GM04503 (cell line): ENCODE measurements around the gene TAGLN.
"Not testable (repeated sequence)": the region's sequence is repeated elsewhere in the genome, so short reads cannot be mapped to it uniquely, and the experiment has no call there.

Experiments used
- DNase-seq: peaks from one replicate; pipeline ENCODE4 v3.0.0-alpha.2; 2012; ENCODE audit warnings: low read depth

The TAGLN gene

GRCh38 chr11:117195761-117196160 is 3.4 kb upstream of the TAGLN start:
- DNase-seq: no peak

DNA sequence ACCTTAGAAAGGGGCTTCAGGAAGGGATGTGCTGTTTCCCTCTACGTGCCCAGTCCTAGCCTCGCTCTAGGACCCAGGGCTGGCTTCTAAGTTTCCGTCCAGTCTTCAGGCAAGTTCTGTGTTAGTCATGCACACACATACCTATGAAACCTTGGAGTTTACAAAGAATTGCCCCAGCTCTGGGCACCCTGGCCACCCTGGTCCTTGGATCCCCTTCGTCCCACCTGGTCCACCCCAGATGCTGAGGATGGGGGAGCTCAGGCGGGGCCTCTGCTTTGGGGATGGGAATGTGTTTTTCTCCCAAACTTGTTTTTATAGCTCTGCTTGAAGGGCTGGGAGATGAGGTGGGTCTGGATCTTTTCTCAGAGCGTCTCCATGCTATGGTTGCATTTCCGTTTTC is 2.2 kb upstream of the TAGLN start:
- no peak for DNase-seq

- no peak for DNase-seq
These were observed 1.4 kb upstream of the TAGLN start for GRCh38 chr11:117197516-117198456.

GRCh38 chr11:117198613-117199012 is 557 bp upstream of the TAGLN start:
- DNase-seq: no peak

DNA sequence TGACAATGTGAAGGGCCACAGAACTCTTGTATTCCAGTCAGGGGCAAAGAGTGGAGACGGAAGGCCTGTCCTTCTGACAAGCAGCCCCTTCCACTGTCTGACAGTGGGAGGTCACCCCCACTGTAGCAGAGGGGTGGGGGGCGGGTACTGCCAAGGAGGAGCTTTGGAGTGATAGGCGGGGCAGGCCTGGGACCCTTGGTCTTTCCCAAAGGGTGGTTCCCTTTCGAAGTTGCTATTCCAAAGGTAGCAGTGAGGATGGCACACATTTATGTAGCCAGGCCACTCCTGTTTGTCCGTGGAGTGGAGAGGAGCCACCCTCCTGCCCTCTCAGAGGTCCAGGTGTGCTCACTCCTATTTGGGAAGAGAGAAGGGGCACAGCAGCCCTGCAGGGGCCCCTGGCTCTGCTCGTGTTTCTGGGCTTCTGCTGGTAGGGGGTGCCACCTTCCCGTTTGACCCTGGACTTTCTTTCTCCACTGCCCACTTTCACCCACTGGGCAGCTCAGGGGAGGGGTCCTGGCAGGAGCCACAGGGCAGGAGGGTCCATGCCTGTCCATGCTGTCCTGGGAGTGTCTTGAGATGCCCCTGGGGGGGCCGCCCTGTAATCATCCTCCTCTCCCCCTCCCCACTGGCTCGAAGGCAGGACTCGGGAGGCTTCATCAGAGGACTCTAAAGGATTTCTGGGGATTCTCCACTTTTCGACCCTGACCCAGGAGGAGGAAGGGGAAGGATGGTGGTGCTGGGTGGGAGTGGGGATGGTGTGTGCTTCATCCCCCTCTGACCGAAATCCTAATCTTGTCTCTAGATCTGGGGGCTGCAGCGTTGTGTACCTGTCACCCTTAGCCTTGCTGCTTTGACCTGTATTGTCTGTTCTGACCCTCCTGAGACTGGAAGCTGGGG is 994 bp downstream of the TAGLN start:
- no peak for DNase-seq

DNA sequence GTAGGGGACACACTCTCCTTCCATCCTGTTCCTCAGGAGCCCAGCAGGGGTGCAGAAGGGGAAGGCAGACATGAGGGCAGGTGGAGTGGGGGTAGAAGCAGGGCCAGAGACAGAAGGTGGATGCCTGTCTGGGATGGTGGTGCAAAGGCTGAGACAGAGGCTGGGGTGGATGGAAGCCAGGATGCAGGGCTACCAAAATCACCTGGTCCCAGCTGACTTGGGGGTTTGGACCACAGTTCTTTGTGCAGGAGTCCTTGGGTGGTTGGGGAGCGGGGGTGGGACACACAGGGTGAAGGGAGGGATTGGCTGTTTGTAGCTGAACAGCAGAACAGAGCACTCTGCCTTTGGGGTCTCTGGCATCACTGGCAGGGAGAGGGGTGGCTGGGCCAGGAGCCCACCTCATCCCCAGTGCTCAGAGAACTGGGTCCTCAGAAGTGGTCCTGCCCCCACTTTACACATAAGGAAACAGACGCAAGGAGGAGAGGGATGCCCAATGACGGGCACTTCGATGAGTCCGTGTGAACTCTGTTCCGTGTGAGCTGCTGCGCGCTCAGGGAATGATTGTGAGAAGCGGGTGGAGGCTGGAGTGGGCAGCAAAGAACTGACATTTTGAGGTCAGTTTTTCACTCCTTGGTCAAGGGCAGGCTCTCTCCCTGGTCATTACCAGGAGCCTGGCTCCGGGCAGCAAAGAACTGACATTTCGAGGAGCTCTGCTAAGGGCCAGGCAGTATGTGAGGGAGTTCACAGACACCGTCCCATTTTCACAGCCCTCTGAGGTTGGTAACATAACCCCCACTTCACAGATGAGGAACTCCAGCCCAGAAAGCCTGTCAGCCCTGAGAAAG is 1.9 kb downstream of the TAGLN start:
- no peak for DNase-seq

- DNase-seq: no peak
These were observed 2.6 kb downstream of the TAGLN start for GRCh38 chr11:117201658-117202305.

- DNase-seq: no peak
These were observed 3.4 kb downstream of the TAGLN start for GRCh38 chr11:117202386-117203068.

GRCh38 chr11:117203069-117203407 is 3.9 kb downstream of the TAGLN start:
- DNase-seq: no peak

DNA sequence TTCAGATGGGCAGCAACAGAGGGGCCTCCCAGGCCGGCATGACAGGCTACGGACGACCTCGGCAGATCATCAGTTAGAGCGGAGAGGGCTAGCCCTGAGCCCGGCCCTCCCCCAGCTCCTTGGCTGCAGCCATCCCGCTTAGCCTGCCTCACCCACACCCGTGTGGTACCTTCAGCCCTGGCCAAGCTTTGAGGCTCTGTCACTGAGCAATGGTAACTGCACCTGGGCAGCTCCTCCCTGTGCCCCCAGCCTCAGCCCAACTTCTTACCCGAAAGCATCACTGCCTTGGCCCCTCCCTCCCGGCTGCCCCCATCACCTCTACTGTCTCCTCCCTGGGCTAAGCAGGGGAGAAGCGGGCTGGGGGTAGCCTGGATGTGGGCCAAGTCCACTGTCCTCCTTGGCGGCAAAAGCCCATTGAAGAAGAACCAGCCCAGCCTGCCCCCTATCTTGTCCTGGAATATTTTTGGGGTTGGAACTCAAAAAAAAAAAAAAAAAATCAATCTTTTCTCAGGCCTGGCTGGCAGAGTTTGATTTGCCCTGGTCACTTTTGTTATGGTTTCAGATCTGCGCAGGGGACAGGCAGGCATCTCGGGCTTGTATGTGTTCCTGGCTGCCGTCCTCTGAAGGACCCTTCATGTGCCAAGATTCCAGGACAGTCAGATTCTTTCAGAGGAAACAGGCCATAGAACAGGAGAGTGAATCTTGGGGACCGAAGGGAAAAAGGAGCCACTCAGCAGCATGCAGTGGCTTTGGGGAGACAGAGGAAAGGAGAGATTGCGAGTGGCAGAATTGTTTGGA is 5.3 kb downstream of the TAGLN start:
- DNase-seq: no peak

DNA sequence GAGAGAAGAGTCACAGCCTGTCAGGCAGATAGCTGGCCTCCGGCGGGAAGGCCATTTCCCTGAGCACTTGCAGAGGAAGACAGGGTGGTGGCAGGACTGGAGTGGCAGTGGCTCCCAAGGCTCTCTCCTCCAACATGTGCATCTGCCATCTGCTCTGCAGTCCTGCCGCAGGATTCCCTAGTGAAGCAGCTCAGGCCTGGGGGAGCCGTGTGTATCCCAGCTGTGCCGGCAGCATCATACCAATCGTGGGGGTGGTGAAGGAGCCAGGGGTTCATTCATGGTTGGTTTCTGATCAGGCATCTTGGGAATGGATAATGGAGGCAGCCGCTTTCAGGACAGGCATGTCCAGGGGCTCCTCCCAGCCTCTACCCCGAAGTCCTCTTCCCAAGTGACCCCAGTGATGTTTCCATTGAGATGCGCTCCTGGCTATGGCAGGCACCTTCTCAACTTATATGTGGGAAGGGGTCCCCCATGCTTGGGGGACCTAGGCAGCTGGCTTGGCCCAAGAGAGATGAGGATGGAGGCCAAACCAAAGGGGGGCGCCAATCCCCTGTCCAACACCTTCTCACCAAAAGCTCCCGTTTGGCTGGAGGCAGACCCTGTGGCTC is 6.1 kb downstream of the TAGLN start:
- DNase-seq: no peak

- not testable (repeated sequence) for DNase-seq
These were observed 6.9 kb downstream of the TAGLN start for GRCh38 chr11:117206111-117206510.

DNA sequence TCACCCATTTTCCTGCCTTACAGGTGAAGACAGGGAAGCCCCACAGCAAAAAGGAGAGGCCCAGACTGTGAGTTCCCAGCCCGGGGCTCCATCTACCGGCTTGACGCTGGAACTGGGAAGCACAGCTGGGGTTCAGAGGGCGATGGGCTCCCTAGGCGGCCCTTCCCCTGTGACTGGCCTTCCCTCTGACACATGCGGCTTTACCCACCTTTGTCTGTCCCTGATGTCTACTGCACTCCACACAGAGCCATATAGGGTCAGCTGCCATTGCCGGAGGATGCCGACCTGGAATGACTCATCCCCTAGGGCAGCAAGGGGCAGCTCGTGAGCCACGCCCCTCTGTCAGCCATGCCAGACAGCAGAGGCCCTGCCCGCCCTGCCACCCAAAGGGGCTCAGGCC is 7.7 kb downstream of the TAGLN start:
- not testable (repeated sequence) for DNase-seq

DNA sequence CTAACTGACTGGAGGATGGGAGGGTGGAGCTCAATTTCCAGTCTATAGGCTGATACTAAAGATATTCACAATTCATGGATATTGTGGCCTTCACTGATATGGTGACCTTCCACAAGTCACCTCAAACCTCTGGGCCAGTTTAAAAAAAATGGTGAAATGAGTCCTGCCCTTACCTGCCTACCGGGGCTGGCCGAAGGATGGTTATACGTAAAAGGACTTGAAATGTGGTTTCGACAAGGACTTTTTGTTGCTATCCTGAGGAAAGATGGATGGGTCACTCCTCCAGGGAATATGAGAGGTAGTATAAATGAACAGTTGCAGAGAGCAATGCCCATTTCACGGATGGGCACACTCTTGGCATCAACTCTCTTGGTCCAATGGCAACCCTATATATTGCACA is 8.3 kb downstream of the TAGLN start:
- DNase-seq: not testable (repeated sequence)

DNA sequence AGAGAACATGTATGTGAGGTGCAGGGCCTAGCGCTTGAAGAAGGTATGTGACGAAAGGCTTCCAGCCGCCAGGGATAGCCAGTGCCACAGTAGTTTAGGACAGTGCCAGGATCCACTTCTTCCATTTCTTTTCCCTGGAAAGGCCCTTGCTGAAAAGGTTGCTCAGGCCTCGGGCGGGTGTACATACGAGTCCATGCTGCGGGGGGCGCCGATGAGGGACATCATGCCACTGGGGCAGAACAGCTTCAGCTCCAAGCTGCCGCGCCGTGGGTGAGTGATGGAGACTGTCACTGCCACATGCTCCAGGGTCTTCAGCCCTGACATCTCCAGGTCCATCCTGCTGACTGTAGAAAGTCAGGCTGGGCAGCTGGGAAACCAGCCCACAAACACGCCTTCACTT is 9.5 kb downstream of the TAGLN start:
- DNase-seq: not testable (repeated sequence)

GRCh38 chr11:117209351-117210125 is 10.4 kb downstream of the TAGLN start:
- not testable (repeated sequence) for DNase-seq

GRCh38 chr11:117210620-117211019 is 11.4 kb downstream of the TAGLN start:
- DNase-seq: no peak

- no peak for DNase-seq
These were observed 13.7 kb downstream of the TAGLN start for GRCh38 chr11:117212697-117213355.
